22Rv1 (cell line): Measurements from ENCODE around the gene CCDC34.

ENCODE experiments used
- ZFX ChIP-seq: fragments of 450-650 bp; IDR thresholded peaks from 2 replicates; pipeline ENCODE4 v1.6.1; 2017; ENCODE audit warnings: antibody characterized with exemption, borderline replicate concordance
- TF ChIP-seq, protein P1 (sequence below): fragments of 450-650 bp; IDR thresholded peaks from 2 replicates; pipeline ENCODE4 v1.5.1; 2017; ENCODE audit warnings: mild to moderate bottlenecking

DNA sequence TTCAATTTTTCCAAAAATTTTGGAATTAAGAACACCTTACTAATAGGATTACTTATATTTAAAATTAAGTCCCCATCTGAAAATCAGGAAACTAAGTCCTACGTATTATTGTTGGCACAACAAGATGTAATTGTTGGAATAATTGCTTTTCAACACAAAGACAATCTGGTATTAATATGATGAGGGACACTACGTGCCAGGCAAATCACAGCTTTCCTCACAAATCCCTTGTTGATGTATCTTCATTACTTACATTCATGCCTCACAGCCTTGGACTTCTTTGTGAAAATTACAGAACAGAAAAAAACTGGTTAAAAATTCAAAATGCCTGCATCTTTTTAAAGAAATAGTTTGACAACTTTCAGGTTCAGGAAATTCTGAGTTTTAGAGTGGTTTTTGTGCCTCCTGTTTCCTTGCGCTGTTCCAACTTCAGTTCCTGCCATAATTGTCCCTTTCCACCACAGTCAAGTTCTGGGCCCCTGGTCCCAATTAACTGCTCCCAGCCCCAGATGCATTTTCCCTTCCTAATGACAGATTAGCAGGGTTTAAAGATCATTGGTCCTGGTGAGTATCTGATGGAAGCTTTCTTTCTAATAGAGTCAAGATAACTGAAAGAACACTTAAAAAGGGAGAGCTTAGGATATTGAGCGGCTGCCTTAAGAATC lies 23.3 kb upstream of the CCDC34 start:
- TF ChIP-seq, protein P1, sequence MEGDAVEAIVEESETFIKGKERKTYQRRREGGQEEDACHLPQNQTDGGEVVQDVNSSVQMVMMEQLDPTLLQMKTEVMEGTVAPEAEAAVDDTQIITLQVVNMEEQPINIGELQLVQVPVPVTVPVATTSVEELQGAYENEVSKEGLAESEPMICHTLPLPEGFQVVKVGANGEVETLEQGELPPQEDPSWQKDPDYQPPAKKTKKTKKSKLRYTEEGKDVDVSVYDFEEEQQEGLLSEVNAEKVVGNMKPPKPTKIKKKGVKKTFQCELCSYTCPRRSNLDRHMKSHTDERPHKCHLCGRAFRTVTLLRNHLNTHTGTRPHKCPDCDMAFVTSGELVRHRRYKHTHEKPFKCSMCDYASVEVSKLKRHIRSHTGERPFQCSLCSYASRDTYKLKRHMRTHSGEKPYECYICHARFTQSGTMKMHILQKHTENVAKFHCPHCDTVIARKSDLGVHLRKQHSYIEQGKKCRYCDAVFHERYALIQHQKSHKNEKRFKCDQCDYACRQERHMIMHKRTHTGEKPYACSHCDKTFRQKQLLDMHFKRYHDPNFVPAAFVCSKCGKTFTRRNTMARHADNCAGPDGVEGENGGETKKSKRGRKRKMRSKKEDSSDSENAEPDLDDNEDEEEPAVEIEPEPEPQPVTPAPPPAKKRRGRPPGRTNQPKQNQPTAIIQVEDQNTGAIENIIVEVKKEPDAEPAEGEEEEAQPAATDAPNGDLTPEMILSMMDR: no peak
- no peak for TF ChIP-seq ZFX
